Ovary (tissue), 3 donors: Measurements from ENCODE around the gene UHRF1.

ENCODE experiments used
- EP300 ChIP-seq: sonication (generic); formaldehyde crosslinking; IDR thresholded peaks from one replicate; pipeline ENCODE4 v1.6.1; 2017; ENCODE audit warnings: antibody characterized with exemption
- POLR2A ChIP-seq: fragments of 450-650 bp; IDR thresholded peaks from one replicate; pipeline ENCODE4 v1.6.1; 2017; ENCODE audit warnings: antibody characterized with exemption, mild to moderate bottlenecking, moderate library complexity
- TF ChIP-seq, protein P1 (sequence below), 3 donors: fragments of 450-650 bp in 2 of 3; fragments of 200-600 bp in 1 of 3; IDR thresholded peaks; one replicate each; pipeline versions ENCODE4 v1.5.1 to v1.8.0; 2016 to 2022; ENCODE audit warnings: antibody characterized with exemption in 3 of 3, mild to moderate bottlenecking in 1 of 3
- donor health status: DM: no; HTN: no; CAD: no.

DNA sequence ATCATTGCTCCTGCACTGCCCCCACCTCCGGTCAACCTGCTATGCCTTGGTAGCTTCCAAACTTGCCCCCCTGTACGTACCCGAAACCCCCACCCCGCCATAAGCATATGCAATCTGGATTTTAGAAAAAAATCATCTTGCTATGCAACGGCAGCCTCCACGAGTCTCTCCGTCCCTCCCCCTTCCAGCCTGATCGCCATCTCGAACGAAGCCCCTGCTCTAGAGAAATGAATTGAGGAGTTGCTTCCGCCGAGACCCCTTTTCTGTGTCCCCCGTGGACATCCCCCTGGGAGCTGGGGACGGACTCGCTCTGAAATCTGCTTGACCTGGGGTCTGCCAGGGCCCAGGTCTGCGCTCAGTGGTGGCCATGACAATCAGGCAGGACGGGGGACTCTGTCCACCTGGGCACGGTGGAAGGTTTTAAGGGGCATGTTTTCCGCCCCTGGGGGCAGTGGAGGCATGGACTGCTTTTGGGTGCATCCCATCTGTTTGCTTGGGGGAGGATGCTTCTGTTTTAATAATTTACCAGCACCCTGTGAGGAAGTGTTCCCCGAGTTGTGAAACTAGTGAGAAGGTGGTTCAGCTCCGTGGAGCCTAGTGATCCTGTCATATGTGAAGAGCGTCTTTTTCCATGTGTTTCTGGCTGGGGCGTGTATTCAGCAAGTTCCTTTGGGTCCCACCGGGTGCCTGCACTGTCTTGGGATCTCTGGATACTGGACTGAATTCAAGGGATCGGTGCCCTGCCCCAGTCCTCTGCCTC, 60.7 kb downstream of the UHRF1 start:
- TF ChIP-seq POLR2A = no peak
- TF ChIP-seq, protein P1, sequence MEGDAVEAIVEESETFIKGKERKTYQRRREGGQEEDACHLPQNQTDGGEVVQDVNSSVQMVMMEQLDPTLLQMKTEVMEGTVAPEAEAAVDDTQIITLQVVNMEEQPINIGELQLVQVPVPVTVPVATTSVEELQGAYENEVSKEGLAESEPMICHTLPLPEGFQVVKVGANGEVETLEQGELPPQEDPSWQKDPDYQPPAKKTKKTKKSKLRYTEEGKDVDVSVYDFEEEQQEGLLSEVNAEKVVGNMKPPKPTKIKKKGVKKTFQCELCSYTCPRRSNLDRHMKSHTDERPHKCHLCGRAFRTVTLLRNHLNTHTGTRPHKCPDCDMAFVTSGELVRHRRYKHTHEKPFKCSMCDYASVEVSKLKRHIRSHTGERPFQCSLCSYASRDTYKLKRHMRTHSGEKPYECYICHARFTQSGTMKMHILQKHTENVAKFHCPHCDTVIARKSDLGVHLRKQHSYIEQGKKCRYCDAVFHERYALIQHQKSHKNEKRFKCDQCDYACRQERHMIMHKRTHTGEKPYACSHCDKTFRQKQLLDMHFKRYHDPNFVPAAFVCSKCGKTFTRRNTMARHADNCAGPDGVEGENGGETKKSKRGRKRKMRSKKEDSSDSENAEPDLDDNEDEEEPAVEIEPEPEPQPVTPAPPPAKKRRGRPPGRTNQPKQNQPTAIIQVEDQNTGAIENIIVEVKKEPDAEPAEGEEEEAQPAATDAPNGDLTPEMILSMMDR (IDR thresholded peaks at IDR 0.05) = no peak
- no peak for TF ChIP-seq EP300
